D721Med (cell line): ENCODE data around the gene TMED10.

Source experiments
- DNase-seq: peaks from one replicate; pipeline ENCODE4 v3.0.0; 2011; ENCODE audit warnings: low spot score; ENCODE audit not compliant: insufficient read length
- FAIRE-seq: peaks from 2 replicates; lab custom pipeline; 2011; peaks lifted over from hg19 to GRCh38; lab: Jason Lieb, UNC
- TF ChIP-seq, protein P1 (sequence below): IDR thresholded peaks from 2 replicates; pipeline ENCODE4 v1.5.1; 2012; ENCODE audit warnings: mild to moderate bottlenecking, control low read depth; ENCODE audit not compliant: insufficient read depth; ENCODE audit errors: missing control alignments

Gene TMED10

DNA sequence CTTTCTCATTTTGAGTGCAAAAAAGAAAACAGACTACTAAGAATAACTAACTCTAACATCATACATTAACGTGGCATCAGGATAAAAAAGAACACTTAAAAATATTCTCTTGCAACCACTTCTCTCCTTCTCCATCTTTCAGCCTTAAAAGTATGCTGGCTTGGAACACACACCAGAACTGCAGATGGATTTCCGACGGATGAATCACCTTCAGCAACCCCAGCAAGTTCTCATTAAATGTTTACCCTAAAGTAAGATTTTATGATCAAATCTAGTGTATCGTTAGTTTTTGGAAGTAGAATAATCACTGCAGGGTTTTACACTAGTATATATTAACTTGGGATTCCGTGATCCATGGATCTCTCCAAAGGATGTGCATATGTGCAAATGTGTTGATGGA lies 50.8 kb downstream of the TMED10 start:
- DNase-seq (no peak), FAIRE-seq (no peak)
- TF ChIP-seq, protein P1, sequence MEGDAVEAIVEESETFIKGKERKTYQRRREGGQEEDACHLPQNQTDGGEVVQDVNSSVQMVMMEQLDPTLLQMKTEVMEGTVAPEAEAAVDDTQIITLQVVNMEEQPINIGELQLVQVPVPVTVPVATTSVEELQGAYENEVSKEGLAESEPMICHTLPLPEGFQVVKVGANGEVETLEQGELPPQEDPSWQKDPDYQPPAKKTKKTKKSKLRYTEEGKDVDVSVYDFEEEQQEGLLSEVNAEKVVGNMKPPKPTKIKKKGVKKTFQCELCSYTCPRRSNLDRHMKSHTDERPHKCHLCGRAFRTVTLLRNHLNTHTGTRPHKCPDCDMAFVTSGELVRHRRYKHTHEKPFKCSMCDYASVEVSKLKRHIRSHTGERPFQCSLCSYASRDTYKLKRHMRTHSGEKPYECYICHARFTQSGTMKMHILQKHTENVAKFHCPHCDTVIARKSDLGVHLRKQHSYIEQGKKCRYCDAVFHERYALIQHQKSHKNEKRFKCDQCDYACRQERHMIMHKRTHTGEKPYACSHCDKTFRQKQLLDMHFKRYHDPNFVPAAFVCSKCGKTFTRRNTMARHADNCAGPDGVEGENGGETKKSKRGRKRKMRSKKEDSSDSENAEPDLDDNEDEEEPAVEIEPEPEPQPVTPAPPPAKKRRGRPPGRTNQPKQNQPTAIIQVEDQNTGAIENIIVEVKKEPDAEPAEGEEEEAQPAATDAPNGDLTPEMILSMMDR = no peak

GRCh38 chr14:75123991-75124390 lies 52.4 kb downstream of the TMED10 start:
- no peak for DNase-seq
- TF ChIP-seq, protein P1 = no peak
- no peak for FAIRE-seq

DNA sequence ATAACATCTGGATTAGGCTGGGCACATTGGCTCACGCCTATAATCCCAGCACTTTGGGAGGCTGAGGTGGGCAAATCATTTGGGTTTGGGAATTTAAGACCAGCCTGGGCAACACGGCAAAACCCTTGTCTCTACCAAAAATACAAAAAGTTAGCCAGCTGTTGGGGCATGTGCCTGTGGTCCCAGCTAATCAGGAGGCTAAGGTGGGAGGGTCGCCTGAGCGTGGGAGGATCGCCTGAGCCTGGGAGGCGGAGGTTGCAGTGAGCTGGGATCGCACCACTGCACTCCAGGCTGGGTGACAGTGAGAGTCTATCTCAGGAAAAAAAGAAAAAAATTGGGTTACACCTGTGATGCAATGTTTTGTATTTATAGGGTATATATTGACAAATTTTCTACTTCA lies 54.9 kb downstream of the TMED10 start:
- TF ChIP-seq, protein P1 = no peak
- FAIRE-seq (no peak), DNase-seq (no peak)

DNA sequence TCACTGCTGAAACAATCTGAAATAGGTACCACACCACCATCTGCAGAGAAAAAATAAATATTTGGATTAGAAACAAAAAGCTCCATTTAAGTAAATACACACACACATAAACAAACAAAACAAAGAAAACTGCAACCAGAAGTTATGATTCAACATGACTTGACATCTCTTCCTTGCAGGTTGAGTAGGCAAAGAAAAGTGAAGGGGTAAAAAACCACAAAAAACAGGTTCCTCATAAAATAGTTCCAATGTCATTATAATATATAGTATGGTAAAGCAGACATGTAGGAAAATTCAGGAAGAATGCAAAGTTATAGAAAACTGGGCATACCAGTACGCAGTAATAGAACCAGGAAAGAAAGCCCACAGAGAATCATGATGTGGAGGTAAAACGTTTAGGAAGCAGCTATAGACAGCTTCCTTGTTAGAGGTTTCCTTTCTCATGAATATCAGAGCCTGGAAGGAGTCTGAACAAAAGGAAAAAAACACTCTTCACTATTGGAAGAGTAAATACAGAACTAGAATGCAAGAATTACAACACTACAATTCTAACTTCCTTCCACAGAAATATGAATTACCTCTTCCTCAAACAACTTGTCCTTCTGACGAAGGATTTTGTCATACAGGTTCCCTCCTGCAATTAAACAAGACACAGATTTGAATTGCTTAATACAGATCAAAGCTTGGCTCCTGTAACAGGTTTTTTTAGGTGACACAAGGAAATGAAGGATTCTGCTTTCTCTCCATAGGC lies 55.7 kb downstream of the TMED10 start:
- FAIRE-seq (no peak), DNase-seq (no peak)
- TF ChIP-seq, protein P1 = no peak

DNA sequence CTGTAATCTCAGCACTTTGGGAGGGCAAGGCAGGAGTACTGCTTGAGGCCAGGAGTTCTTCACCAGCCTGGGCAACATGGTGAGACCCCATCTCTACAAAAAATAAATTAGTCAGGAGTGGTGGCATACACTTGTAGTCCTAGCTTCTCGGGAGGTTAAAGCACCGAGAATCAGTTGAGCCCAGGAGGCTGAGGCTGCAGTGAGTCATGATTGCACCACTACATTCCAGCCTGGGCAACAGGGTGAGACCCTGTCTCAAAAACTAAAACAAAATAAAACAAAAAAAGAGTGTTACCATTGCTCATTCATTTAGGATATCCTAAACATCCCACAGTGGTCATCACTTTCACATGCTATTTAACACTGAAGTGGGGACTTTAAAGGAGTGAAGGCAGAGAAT lies 57.4 kb downstream of the TMED10 start:
- DNase-seq (no peak), FAIRE-seq (no peak)
- TF ChIP-seq, protein P1 = no peak

DNA sequence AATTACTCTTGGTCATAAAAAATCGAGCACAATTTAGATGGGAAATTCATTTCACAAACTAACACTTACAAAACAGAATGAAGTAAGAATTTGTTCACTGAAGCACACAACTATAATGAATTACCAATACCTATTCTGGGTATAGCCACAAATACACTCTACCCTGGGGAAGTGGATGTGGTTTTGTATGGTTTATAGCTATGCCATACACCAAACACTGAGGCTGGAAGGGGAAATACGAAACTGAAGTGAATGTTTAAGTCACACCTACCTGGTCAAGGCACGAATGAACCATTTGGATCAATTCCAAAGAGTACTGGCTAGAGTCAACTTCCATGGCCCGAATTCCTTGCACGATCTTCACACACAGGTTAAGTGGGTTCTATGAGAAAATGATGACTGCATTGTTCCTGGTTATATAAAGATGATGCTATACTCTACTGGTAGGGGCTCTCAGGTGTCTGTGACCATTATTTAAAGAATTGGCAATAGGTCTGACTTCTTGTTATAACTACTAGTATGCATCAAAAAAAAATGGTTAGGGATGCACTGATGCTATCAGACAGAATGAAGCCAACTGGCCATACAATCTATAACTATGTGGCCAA lies 62.4 kb downstream of the TMED10 start:
- no peak for FAIRE-seq

More for the DNA sequence above, 62.4 kb downstream of the TMED10 start:
- TF ChIP-seq, protein P1 = no peak
- no peak for DNase-seq
